Caco-2 (cell line): Measurements from ENCODE around the gene FHAD1. TPM values are rescaled to one million over a fixed set of nuclear protein-coding genes. Genes with fewer than 3 reads are reported as not detected.

Experiments used
- BruUV-seq: library from RNA; stranded (reverse); fragments of 400-500 nt; replicated peaks from 2 replicates; lab custom pipeline; 2021; lab: Mats Ljungman, UMichigan
- CTCF ChIA-PET: fragments of 300-600 bp; sonication (Branson Sonifier 250); formaldehyde crosslinking; loops from one replicate; lab custom pipeline; 2022; ENCODE audit warnings: antibody characterized with exemption; lab: Charles Lee
- POLR2A ChIA-PET: fragments of 300-600 bp; sonication (Branson Sonifier 250); formaldehyde crosslinking; loops from one replicate; lab custom pipeline; 2022; ENCODE audit warnings: antibody characterized with exemption; lab: Charles Lee
- DNase-seq, 2 experiments: peaks; one replicate each; pipeline versions ENCODE4 v3.0.0 to v3.0.0-alpha.2; 2020 to 2022
- H3K27me3 ChIP-seq: replicated peaks from 2 replicates; pipeline ENCODE4 v1.6.0; 2011; ENCODE audit warnings: low read length; ENCODE audit not compliant: control insufficient read depth, insufficient read depth
- H3K36me3 ChIP-seq: 2 replicates; pipeline ENCODE4 v1.5.1; 2011; ENCODE audit warnings: low read length; ENCODE audit not compliant: control insufficient read depth, insufficient read depth
- H3K4me1 ChIP-seq: fragments of 250-450 bp; sonication (Bioruptor Pico); 2 replicates; pipeline ENCODE4 v1.5.1; 2020; ENCODE audit warnings: mild to moderate bottlenecking
- H3K4me3 ChIP-seq: 2 replicates; pipeline ENCODE4 v1.5.1; 2011; ENCODE audit warnings: low read depth, mild to moderate bottlenecking, control low read depth, low read length
- H3K9me3 ChIP-seq: fragments of 250-450 bp; sonication (Bioruptor Pico); 2 replicates; pipeline ENCODE4 v1.5.1; 2020; ENCODE audit warnings: mild to moderate bottlenecking, moderate library complexity
- H3K27ac Mint-ChIP-seq: one replicate; pipeline ENCODE4 v1.8.0; 2022; ENCODE audit warnings: mixed read lengths; ENCODE audit not compliant: unreplicated experiment
- H3K27me3 Mint-ChIP-seq: one replicate; pipeline ENCODE4 v1.8.0; 2022; ENCODE audit warnings: mixed read lengths; ENCODE audit not compliant: insufficient read depth, unreplicated experiment
- H3K36me3 Mint-ChIP-seq: one replicate; pipeline ENCODE4 v1.8.0; 2022; ENCODE audit warnings: mild to moderate bottlenecking, mixed read lengths; ENCODE audit not compliant: insufficient read depth, unreplicated experiment
- H3K4me1 Mint-ChIP-seq: one replicate; pipeline ENCODE4 v1.8.0; 2022; ENCODE audit warnings: low read depth, mixed read lengths; ENCODE audit not compliant: unreplicated experiment
- H3K4me3 Mint-ChIP-seq: one replicate; pipeline ENCODE4 v1.8.0; 2022; ENCODE audit warnings: mild to moderate bottlenecking, moderate library complexity, mixed read lengths; ENCODE audit not compliant: unreplicated experiment
- H3K9me3 Mint-ChIP-seq: one replicate; pipeline ENCODE4 v1.8.0; 2022; ENCODE audit warnings: mixed read lengths; ENCODE audit not compliant: unreplicated experiment
- intact Hi-C: fragments of 100-400 bp; cut with micrococcal nuclease; formaldehyde crosslinking; loops from one replicate; pipeline ENCODE4 v1.10.0; 2022; ENCODE audit not compliant: unreplicated experiment
- total RNA-seq: library from RNA; stranded (reverse); gene quantifications from 2 replicates; pipeline ENCODE4 v1.2.3, GENCODE V29; 2022
- TF ChIP-seq, protein P1 (sequence below), 2 experiments: fragments of 200-600 bp in 1 of 2; IDR thresholded peaks; 1 replicate in 1 of 2; 2 replicates in 1 of 2; pipeline versions ENCODE4 v1.5.1 to v1.8.0; 2011 to 2022; ENCODE audit warnings: antibody characterized with exemption in 1 of 2, control low read depth in 1 of 2, inconsistent platforms in 1 of 2, low read depth in 1 of 2, low read length in 1 of 2, mild to moderate bottlenecking in 1 of 2, moderate library complexity in 1 of 2; ENCODE audit not compliant: insufficient read depth in 1 of 2, severe bottlenecking in 1 of 2, unreplicated experiment in 1 of 2

The FHAD1 gene
- total RNA-seq, 1 experiment from 2014 or later, result 0.18 TPM

GRCh38 chr1:15428815-15429435, 181.9 kb downstream of the FHAD1 start:
- no peak overlapping the region for H3K4me3 ChIP-seq
- Mint-ChIP-seq H3K27me3 (no peaks in the 10 kb centered on the region), H3K9me3 (no peaks in the 10 kb centered on the region), H3K4me1 (peaks cover 9% of the 10 kb centered on the region), H3K27ac (no peak overlapping the region), H3K36me3 (no peaks in the 10 kb centered on the region), H3K4me3 (no peak overlapping the region)
- peaks cover 7% of the 10 kb centered on the region for H3K4me1 ChIP-seq
- H3K27me3 ChIP-seq, result no peaks in the 10 kb centered on the region
- BruUV-seq, result TSS peak; percentile 31
- H3K36me3 ChIP-seq, result no peaks in the 10 kb centered on the region
- ChIA-PET POLR2A (no interaction called here), CTCF (interaction anchor here (1.0 kb wide), 1 partner anchor 106 kb away, joined by 3 read pairs; no protein-coding TSS in a partner anchor)
- no peak for DNase-seq
- H3K9me3 ChIP-seq, result no peaks in the 10 kb centered on the region
- intact Hi-C loops, result no loop called here
- TF ChIP-seq, protein P1, sequence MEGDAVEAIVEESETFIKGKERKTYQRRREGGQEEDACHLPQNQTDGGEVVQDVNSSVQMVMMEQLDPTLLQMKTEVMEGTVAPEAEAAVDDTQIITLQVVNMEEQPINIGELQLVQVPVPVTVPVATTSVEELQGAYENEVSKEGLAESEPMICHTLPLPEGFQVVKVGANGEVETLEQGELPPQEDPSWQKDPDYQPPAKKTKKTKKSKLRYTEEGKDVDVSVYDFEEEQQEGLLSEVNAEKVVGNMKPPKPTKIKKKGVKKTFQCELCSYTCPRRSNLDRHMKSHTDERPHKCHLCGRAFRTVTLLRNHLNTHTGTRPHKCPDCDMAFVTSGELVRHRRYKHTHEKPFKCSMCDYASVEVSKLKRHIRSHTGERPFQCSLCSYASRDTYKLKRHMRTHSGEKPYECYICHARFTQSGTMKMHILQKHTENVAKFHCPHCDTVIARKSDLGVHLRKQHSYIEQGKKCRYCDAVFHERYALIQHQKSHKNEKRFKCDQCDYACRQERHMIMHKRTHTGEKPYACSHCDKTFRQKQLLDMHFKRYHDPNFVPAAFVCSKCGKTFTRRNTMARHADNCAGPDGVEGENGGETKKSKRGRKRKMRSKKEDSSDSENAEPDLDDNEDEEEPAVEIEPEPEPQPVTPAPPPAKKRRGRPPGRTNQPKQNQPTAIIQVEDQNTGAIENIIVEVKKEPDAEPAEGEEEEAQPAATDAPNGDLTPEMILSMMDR (IDR thresholded peaks at IDR 0.05; ENCODE audit: insufficient read depth in 1 of 2, low read depth in 1 of 2, low read length in 1 of 2, severe bottlenecking in 1 of 2, unreplicated experiment in 1 of 2), result no peak

- no peaks in the 10 kb centered on the region for H3K9me3 ChIP-seq
- H3K27ac Mint-ChIP-seq, result no peak overlapping the region
- no TSS peak for BruUV-seq
- H3K9me3 Mint-ChIP-seq, result no peaks in the 10 kb centered on the region
- POLR2A ChIA-PET, result no interaction called here
- H3K4me3 Mint-ChIP-seq, result no peak overlapping the region
- H3K27me3 ChIP-seq, result no peaks in the 10 kb centered on the region
- TF ChIP-seq, protein P1 (IDR thresholded peaks at IDR 0.05; ENCODE audit: insufficient read depth in 1 of 2, low read depth in 1 of 2, low read length in 1 of 2, severe bottlenecking in 1 of 2, unreplicated experiment in 1 of 2), result no peak
- no peaks in the 10 kb centered on the region for H3K36me3 Mint-ChIP-seq
- CTCF ChIA-PET, result no interaction called here
- intact Hi-C loops, result no loop called here
- H3K4me1 ChIP-seq, result no peaks in the 10 kb centered on the region
- no peak for DNase-seq
- no peaks in the 10 kb centered on the region for H3K27me3 Mint-ChIP-seq
- peaks cover 2% of the 10 kb centered on the region for H3K4me1 Mint-ChIP-seq
- H3K4me3 ChIP-seq, result no peak overlapping the region
- no peaks in the 10 kb centered on the region for H3K36me3 ChIP-seq
Measured at GRCh38 chr1:15429701-15430149, 182.7 kb downstream of the FHAD1 start.

GRCh38 chr1:15430787-15431570, 184.0 kb downstream of the FHAD1 start:
- H3K9me3 ChIP-seq, result no peaks in the 10 kb centered on the region
- Mint-ChIP-seq H3K4me3 (no peak overlapping the region), H3K27ac (no peak overlapping the region), H3K4me1 (no peaks in the 10 kb centered on the region), H3K27me3 (no peaks in the 10 kb centered on the region), H3K9me3 (no peaks in the 10 kb centered on the region), H3K36me3 (no peaks in the 10 kb centered on the region)
- H3K4me1 ChIP-seq, result no peaks in the 10 kb centered on the region
- BruUV-seq, result no TSS peak
- H3K36me3 ChIP-seq, result no peaks in the 10 kb centered on the region
- DNase-seq, result peak; percentile 61 to 79
- intact Hi-C loops, result loop anchor here (1.0 kb wide), 1 partner anchor 108 kb away; no protein-coding TSS in a partner anchor
- CTCF ChIA-PET, result interaction anchor here (0.8 to 2.6 kb wide), 5 partner anchors 99 to 302 kb away, joined by 3 to 32 read pairs (median 5); no protein-coding TSS in a partner anchor
- no peaks in the 10 kb centered on the region for H3K27me3 ChIP-seq
- H3K4me3 ChIP-seq, result no peak overlapping the region
- TF ChIP-seq, protein P1 (IDR thresholded peaks at IDR 0.05; ENCODE audit: insufficient read depth in 1 of 2, low read depth in 1 of 2, low read length in 1 of 2, severe bottlenecking in 1 of 2, unreplicated experiment in 1 of 2), result peak; percentile 87 to 90
- POLR2A ChIA-PET, result no interaction called here
